Adipose tissue (tissue), 3 donors: ENCODE results near the gene VPS54. TPM values are rescaled to one million over a fixed set of nuclear protein-coding genes. Genes with fewer than 3 reads are reported as not detected.

ENCODE experiments used
- polyA plus RNA-seq, 3 donors: library from polyadenylated mRNA; stranded (reverse); fragments of 200-250 nt; gene quantifications; one replicate each; pipeline ENCODE4 v1.2.3, GENCODE V29; 2013
- donor health status: healthy with polysubstance abuse.
- donor health status: Bipolar disorder and iron deficiency.
- donor health status: healthy.

VPS54 gene
- polyA plus RNA-seq, 3 donors, result 10.6 to 17.0 (median 12.3) TPM

Other genes with a start within 250 kb of the VPS54 start
- 100 to 1,000 TPM in 2 of 3 donors, 10 to 100 TPM in 1; 54.4 to 234 (median 171) TPM for gene UGP2, start 177.5 kb downstream of the VPS54 start, polyA plus RNA-seq
- 10 to 100 TPM in 2 of 3 donors, 1 to 10 TPM in 1; 5.9 to 19.6 (median 17.9) TPM for gene PELI1, start 125.0 kb upstream of the VPS54 start, polyA plus RNA-seq